PC-3 (cell line): ENCODE measurements around the gene SPRED2. TPM values are rescaled to one million over a fixed set of nuclear protein-coding genes. Genes with fewer than 3 reads are reported as not detected.

ENCODE experiments used
- ATAC-seq: fragments of 200-7000 bp; cut with Tn5 transposase; 2 replicates; pipeline ENCODE4 v1.9.1; 2020; ENCODE audit warnings: mild to moderate bottlenecking, moderate library complexity
- BruUV-seq: library from RNA; stranded (reverse); fragments of 400-500 nt; replicated peaks from 2 replicates; lab custom pipeline; 2021; lab: Mats Ljungman, UMichigan
- CTCF ChIA-PET: fragments of 300-600 bp; sonication (Branson Sonifier 250); formaldehyde crosslinking; loops from one replicate; lab custom pipeline; 2022; ENCODE audit warnings: antibody characterized with exemption; lab: Charles Lee
- POLR2A ChIA-PET: fragments of 300-600 bp; sonication (Branson Sonifier 250); formaldehyde crosslinking; loops from one replicate; lab custom pipeline; 2022; ENCODE audit warnings: antibody characterized with exemption; ENCODE audit not compliant: unreplicated experiment; lab: Charles Lee
- DNase-seq: peaks from one replicate; pipeline ENCODE4 v3.0.0-alpha.2; 2015
- H2AFZ ChIP-seq: fragments of 300-600 bp; sonication (generic); 2 replicates; pipeline ENCODE4 v1.6.0; 2016; ENCODE audit warnings: antibody characterized with exemption, low read length
- H3F3A ChIP-seq: fragments of 300-600 bp; sonication (generic); one replicate; pipeline ENCODE4 v1.6.0; 2017; ENCODE audit warnings: antibody characterized with exemption, low read length, control low read depth, mild to moderate bottlenecking; ENCODE audit not compliant: unreplicated experiment
- H3K27ac ChIP-seq: fragments of 300-600 bp; sonication (generic); 2 replicates; pipeline ENCODE4 v1.5.1; 2016; ENCODE audit warnings: mild to moderate bottlenecking, low read length
- H3K27me3 ChIP-seq: fragments of 300-600 bp; sonication (generic); 2 replicates; pipeline ENCODE4 v1.6.1; 2016; ENCODE audit warnings: low read length, mixed read lengths
- H3K36me3 ChIP-seq: fragments of 300-600 bp; sonication (generic); 2 replicates; pipeline ENCODE4 v1.6.1; 2016; ENCODE audit warnings: low read depth, mixed run types, low read length, mixed read lengths
- H3K4me1 ChIP-seq: fragments of 300-600 bp; sonication (generic); 2 replicates; pipeline ENCODE4 v1.5.1; 2016; ENCODE audit warnings: low read length; ENCODE audit not compliant: insufficient read depth
- H3K4me2 ChIP-seq: fragments of 300-600 bp; sonication (generic); 2 replicates; pipeline ENCODE4 v1.6.0; 2016; ENCODE audit warnings: low read length
- H3K4me3 ChIP-seq: fragments of 300-600 bp; sonication (generic); 2 replicates; pipeline ENCODE4 v1.5.1; 2016; ENCODE audit warnings: mild to moderate bottlenecking, low read length, mixed read lengths
- H3K79me2 ChIP-seq: fragments of 300-600 bp; sonication (generic); 2 replicates; pipeline ENCODE4 v1.6.1; 2017; ENCODE audit warnings: low read length, mixed read lengths
- H3K9ac ChIP-seq: fragments of 300-600 bp; sonication (generic); 2 replicates; pipeline ENCODE4 v1.6.0; 2016; ENCODE audit warnings: mild to moderate bottlenecking, low read length
- H3K9me2 ChIP-seq: fragments of 300-600 bp; sonication (generic); replicated peaks from 2 replicates; pipeline ENCODE4 v1.6.1; 2016; ENCODE audit warnings: mixed run types, low read length, mixed read lengths
- H3K9me3 ChIP-seq: fragments of 300-600 bp; sonication (generic); 2 replicates; pipeline ENCODE4 v1.6.1; 2016; ENCODE audit warnings: low read length, mixed read lengths
- H4K20me1 ChIP-seq: fragments of 300-600 bp; sonication (generic); 2 replicates; pipeline ENCODE4 v1.6.1; 2016; ENCODE audit warnings: low read length, mixed read lengths
- CTCF ChIP-seq: fragments of 300-600 bp; sonication (generic); conservative IDR thresholded peaks from 2 replicates; pipeline ENCODE4 v1.5.1; 2017; ENCODE audit warnings: antibody characterized with exemption, low read depth, mild to moderate bottlenecking, low read length
- EZH2 ChIP-seq: fragments of 300-600 bp; sonication (generic); IDR thresholded peaks from one replicate; pipeline ENCODE4 v1.6.1; 2017; ENCODE audit warnings: antibody characterized with exemption, mild to moderate bottlenecking, low read length; ENCODE audit not compliant: unreplicated experiment
- EZH2phosphoT487 ChIP-seq: fragments of 300-600 bp; sonication (generic); IDR thresholded peaks from 2 replicates; pipeline ENCODE4 v1.6.1; 2018; ENCODE audit warnings: mild to moderate bottlenecking, antibody characterized with exemption, low read length, borderline replicate concordance
- intact Hi-C: fragments of 100-400 bp; cut with micrococcal nuclease; formaldehyde crosslinking; loops from 2 replicates; pipeline ENCODE4 v1.9.0; 2023
- total RNA-seq: library from RNA; depleted of rRNA; stranded (reverse); fragments of >200 nt; gene quantifications from 2 replicates; pipeline ENCODE4 v1.2.3, GENCODE V29; 2014

Gene SPRED2
- total RNA-seq, 1 experiment from 2014 or later = 16.2 TPM

GRCh38 chr2:65268957-65269356 lies 163.4 kb downstream of the SPRED2 start:
- Histone ChIP-seq H3K4me2 (no peak overlapping the region), H3F3A (no peaks in the 10 kb centered on the region), H3K79me2 (no peaks in the 10 kb centered on the region), H2AFZ (no peak overlapping the region), H3K27ac (no peak overlapping the region), H3K9me3 (no peaks in the 10 kb centered on the region), H3K9me2 (no peaks in the 10 kb centered on the region), H3K4me1 (no peaks in the 10 kb centered on the region), H3K27me3 (no peaks in the 10 kb centered on the region), H4K20me1 (no peaks in the 10 kb centered on the region), H3K4me3 (no peak overlapping the region), H3K36me3 (peaks cover 51% of the 10 kb centered on the region), H3K9ac (no peak overlapping the region)
- no TSS peak for BruUV-seq
- intact Hi-C loops = loop anchor here (10.0 kb wide), 1 partner anchor 204 kb away; no protein-coding TSS in a partner anchor
- POLR2A ChIA-PET = no interaction called here
- CTCF ChIA-PET = interaction anchor here (0.6 kb wide), 1 partner anchor 417 kb away, joined by 4 read pairs; no protein-coding TSS in a partner anchor
- TF ChIP-seq EZH2phosphoT487 (no peak), CTCF (no peak)
- DNase-seq (no peak), ATAC-seq (no peak)

GRCh38 chr2:65267008-65267407 lies 165.4 kb downstream of the SPRED2 start:
- H3K4me1 ChIP-seq = peaks cover 13% of the 10 kb centered on the region; the same call in 1 of the 2 replicates
- H3K9me2 ChIP-seq = no peaks in the 10 kb centered on the region
- peaks cover 2% of the 10 kb centered on the region; the same call in 1 of the 2 replicates for H3K79me2 ChIP-seq
- BruUV-seq = no TSS peak
- ATAC-seq (no peak), DNase-seq (no peak)
- H3K9ac ChIP-seq = no peak overlapping the region
- H3F3A ChIP-seq = no peaks in the 10 kb centered on the region
- peaks cover 47% of the 10 kb centered on the region for H3K36me3 ChIP-seq
- no peaks in the 10 kb centered on the region for H3K27me3 ChIP-seq
- H4K20me1 ChIP-seq = no peaks in the 10 kb centered on the region
- ChIA-PET CTCF (no interaction called here), POLR2A (no interaction called here)
- H3K4me3 ChIP-seq = no peak overlapping the region
- no peak overlapping the region for H2AFZ ChIP-seq
- H3K27ac ChIP-seq = no peak overlapping the region
- TF ChIP-seq CTCF (no peak), EZH2phosphoT487 (no peak), EZH2 (no peak)
- no peak overlapping the region for H3K4me2 ChIP-seq
- H3K9me3 ChIP-seq = no peaks in the 10 kb centered on the region
- intact Hi-C loops = loop anchor here (10.0 kb wide), 1 partner anchor 202 kb away; no protein-coding TSS in a partner anchor

- ChIA-PET CTCF (interaction anchor here (0.6 to 0.8 kb wide), 7 partner anchors 44 to 277 kb away, joined by 3 to 5 read pairs (median 3); no protein-coding TSS in a partner anchor), POLR2A (no interaction called here)
- Histone ChIP-seq H3K9me3 (no peaks in the 10 kb centered on the region), H3K4me3 (no peak overlapping the region), H3K27me3 (no peaks in the 10 kb centered on the region), H4K20me1 (0 out of 2 replicates have a peak, but pooled peaks cover 6% of the 10 kb centered on the region), H2AFZ (no peak overlapping the region), H3K9ac (no peak overlapping the region), H3K27ac (no peak overlapping the region), H3K9me2 (no peaks in the 10 kb centered on the region), H3K36me3 (peaks cover 42% of the 10 kb centered on the region), H3F3A (no peaks in the 10 kb centered on the region), H3K4me1 (peaks cover 19% of the 10 kb centered on the region; the same call in 1 of the 2 replicates), H3K79me2 (peaks cover 9% of the 10 kb centered on the region; the same call in 1 of the 2 replicates), H3K4me2 (no peak overlapping the region)
- no peak for ATAC-seq
- TF ChIP-seq CTCF = no peak
- TF ChIP-seq EZH2phosphoT487 = no peak
- no peak for TF ChIP-seq EZH2
- DNase-seq = no peak
- intact Hi-C loops = loop anchor here (1.0 to 10.0 kb wide), 5 partner anchors 101 to 308 kb away; no protein-coding TSS in a partner anchor
- BruUV-seq = no TSS peak
Observed at GRCh38 chr2:65265671-65266045, 166.7 kb downstream of the SPRED2 start.
